NT2/D1 (cell line): Measurements from ENCODE around the gene CNNM1.

Experiments used
- SUZ12 ChIP-seq: IDR thresholded peaks from 2 replicates; pipeline ENCODE4 v1.6.1; 2011; ENCODE audit not compliant: insufficient read length, insufficient read depth; ENCODE audit errors: extremely low read depth
- YY1 ChIP-seq: IDR thresholded peaks from 2 replicates; pipeline ENCODE4 v1.6.1; 2011; ENCODE audit not compliant: insufficient read length, insufficient read depth
- ZNF274 ChIP-seq: IDR thresholded peaks from 2 replicates; pipeline ENCODE4 v1.6.1; 2011; ENCODE audit warnings: mild to moderate bottlenecking, low read depth, low read length

DNA sequence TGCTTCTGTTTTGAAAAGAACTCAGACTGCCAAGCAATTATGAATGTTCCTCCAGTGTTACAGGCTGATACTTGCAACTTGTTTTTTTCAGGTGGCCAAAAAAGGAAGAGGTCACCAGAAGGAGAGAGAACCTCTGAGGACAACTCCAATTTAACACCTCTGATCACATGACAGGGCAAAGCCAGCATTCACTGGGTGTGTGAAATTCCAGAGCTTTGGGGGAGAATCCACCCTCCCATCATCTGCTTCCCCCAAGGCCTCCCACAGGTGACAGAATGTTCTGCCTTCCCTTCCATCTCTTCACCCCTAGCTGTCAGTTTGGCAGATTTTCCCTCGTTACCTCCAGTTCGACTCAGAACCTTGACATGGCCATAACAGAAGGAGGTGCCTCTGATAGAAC is 62.2 kb downstream of the CNNM1 start:
- TF ChIP-seq ZNF274, result no peak
- TF ChIP-seq YY1, result no peak
- no peak for TF ChIP-seq SUZ12
